Measurements from ENCODE around the gene TPBGL.

DNA sequence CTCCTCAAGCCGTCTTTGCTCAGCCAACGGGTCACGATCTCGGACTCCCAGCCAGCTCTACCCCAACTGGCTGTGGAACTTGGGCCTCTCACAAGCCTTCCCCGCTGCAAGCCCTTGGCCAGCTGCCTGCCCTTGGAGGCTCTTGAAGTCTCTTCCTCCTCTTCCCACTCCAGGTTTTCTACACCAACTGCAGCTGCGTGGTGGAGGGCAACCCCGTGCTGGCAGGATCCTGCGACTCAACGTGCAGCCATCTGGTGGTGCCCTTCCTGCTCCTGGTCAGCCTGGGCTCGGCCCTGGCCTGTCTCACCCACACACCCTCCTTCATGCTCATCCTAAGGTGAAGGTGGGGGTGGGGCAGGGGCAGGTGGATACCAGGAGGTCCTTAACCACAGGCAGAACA lies 40.5 kb upstream of the TPBGL start:
- TF ChIP-seq POLR2A (IDR thresholded peaks at IDR 0.05) (no peak), CTCF (IDR thresholded peaks at IDR 0.05) (no peak), POLR2AphosphoS5 (IDR thresholded peaks at IDR 0.05) (no peak), EP300 (IDR thresholded peaks at IDR 0.05; ENCODE audit: low read depth) (no peak)
